Activated T-helper 1 cell treated with anti-CD3 and anti-CD28 coated beads, Interleukin-2, amount 50 U/mL, for 16 hours (primary cell): Measurements from ENCODE around the gene TAF11L12.
"Not testable (repeated sequence)": the region's sequence is repeated elsewhere in the genome, so short reads cannot be mapped to it uniquely, and the experiment has no call there.

Experiments used
- DNase-seq, 2 donors: peaks; one replicate each; pipeline ENCODE4 v3.0.0-alpha.2; 2020; ENCODE audit warnings: low read depth in 1 of 2, low spot score in 1 of 2

The TAF11L12 gene

GRCh38 chr5:17610092-17610491 lies at the start of gene TAF11L12:
TSS of gene TAF11L12 (plus strand) at chr5:17610392.
- not testable (repeated sequence) for DNase-seq

DNA sequence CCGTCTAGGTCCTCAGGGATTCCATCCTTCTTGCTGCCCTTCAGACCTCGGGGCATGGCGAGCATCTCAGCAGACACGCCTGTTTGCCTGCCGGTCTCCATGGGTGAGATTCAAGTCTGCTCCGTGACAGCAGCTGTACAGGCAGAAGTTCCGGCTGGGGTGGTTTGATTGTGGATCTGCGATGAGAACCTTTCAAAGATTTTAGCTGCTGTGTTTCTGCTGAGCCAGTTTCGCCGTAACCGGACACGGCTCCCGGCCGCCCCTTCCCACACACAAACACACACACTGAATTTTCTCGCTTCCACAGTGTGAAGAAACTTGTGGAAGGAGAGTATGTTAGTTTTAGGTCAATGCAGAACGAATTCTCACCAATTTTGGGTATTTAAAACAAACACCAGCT lies 24.5 kb upstream of the TAF11L12 start, which contains the start of gene TAF11L7:
TAF11L7 (minus strand) TSS at position 101 of the 400 bp plus-strand sequence.
- not testable (repeated sequence) for DNase-seq

GRCh38 chr5:17590860-17591259 lies 19.3 kb upstream of the TAF11L12 start, which contains the start of gene TAF11L8:
TSS of gene TAF11L8 (minus strand) at chr5:17590960.
- not testable (repeated sequence) for DNase-seq

DNA sequence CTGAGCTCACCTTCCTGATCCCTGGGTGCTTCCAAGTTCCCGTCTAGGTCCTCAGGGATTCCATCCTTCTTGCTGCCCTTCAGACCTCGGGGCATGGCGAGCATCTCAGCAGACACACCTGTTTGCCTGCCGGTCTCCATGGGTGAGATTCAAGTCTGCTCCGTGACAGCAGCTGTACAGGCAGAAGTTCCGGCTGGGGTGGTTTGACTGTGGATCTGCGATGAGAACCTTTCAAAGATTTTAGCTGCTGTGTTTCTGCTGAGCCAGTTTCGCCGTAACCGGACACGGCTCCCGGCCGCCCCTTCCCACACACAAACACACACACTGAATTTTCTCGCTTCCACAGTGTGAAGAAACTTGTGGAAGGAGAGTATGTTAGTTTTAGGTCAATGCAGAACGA lies 15.9 kb upstream of the TAF11L12 start, which contains the start of gene TAF11L9:
TAF11L9 (minus strand) TSS at position 140 of the 400 bp plus-strand sequence.
- DNase-seq = not testable (repeated sequence)

GRCh38 chr5:17597728-17598127 lies 12.5 kb upstream of the TAF11L12 start, which contains the start of gene TAF11L10:
TSS of gene TAF11L10 (minus strand) at chr5:17597828.
- not testable (repeated sequence) for DNase-seq

- DNase-seq = not testable (repeated sequence)
These were observed 6.3 kb upstream of the TAF11L12 start, which contains the start of gene TAF11L11 for GRCh38 chr5:17603880-17604279. TSS of gene TAF11L11 (plus strand) at chr5:17604183.

DNA sequence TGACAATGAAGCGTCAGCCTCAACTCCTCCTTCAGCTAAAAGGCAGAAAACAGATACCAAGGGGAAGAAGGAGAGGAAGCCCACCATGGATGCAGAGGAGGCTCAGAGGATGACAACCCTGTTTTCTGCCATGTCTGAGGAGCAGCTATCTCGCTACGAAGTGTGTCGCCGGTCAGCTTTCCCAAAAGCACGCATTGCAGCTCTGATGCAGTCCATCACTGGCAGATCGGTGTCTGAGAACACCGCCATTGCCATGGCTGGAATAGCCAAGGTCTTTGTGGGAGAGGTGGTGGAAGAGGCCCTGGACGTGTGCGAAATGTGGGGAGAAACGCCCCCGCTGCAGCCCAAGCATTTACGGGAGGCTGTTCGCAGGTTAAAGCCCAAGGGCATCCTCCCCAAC lies 5.2 kb upstream of the TAF11L12 start:
- no peak for DNase-seq

GRCh38 chr5:17607461-17607860 lies 2.7 kb upstream of the TAF11L12 start:
- DNase-seq = not testable (repeated sequence)

GRCh38 chr5:17614872-17615605 lies 4.8 kb downstream of the TAF11L12 start:
- DNase-seq = no peak

DNA sequence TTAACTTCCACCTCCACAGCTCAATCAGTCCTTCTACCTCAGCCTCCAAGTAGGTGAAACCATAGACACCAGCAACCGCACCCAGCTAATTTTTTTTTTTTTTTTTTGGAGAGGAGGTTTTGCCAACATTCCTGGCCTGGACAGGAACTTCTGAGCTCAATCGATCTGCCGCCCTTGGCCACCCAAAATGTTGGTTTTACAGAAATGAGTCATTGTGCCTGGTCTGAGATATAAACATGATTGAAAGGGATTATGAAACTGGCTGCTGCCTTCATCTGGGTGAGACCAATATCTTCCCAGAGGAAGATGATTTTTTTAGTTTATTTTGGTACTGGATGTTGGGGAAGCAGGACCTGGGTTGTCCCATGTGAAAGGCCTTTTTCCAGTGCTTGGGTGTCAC lies 9.2 kb downstream of the TAF11L12 start:
- DNase-seq = no peak

DNA sequence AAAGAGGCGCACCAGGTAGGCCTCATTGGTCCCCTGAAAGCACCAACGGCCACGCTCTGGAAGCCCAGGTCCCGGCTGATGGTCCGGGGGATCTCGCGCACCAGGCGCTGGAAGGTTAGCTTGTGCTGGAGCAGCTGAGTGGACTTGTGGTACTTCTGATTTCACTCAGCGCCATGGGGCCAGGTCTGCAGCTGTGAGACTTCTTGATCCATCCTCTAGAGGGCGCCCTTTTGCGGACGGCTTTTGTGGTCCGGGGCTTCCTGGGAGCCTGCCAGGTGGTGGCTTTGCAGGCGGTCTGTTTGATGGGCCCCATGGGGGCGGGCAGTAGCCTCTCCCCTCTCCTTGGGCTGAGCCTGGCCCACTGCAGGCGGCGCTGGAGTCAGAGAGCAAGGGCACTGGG lies 10.4 kb downstream of the TAF11L12 start:
- no peak for DNase-seq

- no peak for DNase-seq
These were observed 15.5 kb downstream of the TAF11L12 start for GRCh38 chr5:17625686-17626085.

DNA sequence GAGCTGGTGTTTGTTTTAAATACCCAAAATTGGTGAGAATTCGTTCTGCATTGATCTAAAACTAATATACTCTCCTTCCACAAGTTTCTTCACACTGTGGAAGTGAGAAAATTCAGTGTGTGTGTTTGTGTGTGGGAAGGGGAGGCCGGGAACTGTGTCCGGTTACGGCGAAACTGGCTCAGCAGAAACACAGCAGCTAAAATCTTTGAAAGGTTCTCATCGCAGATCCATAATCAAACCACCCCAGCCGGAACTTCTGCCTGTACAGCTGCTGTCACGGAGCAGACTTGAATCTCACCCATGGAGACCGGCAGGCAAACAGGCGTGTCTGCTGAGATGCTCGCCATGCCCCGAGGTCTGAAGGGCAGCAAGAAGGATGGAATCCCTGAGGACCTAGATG lies 21.6 kb downstream of the TAF11L12 start, which contains the start of gene TAF11L13:
TAF11L13 (plus strand) TSS at position 301 of the 400 bp plus-strand sequence.
- DNase-seq = not testable (repeated sequence)

DNA sequence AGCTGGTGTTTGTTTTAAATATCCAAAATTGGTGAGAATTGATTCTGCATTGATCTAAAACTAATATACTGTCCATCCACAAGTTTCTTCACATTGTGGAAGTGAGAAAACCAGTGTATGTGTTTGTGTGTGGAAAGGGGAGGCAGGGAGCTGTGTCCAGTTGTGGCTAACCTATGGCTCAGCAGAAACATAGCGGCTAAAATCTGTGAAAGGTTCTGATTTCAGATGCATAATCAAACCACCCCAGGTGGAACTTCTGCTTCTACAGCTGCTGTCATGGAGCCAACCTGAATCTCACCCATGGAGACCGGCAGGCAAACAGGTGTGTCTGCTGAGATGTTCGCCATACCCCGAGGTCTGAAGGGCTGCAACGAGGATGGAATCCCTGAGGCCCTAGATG lies 24.0 kb downstream of the TAF11L12 start, which contains the start of gene TAF11L14:
TAF11L14 (plus strand) TSS at position 301 of the 400 bp plus-strand sequence.
- no peak for DNase-seq

GRCh38 chr5:17649232-17649631 lies 39.0 kb downstream of the TAF11L12 start:
- DNase-seq = not testable (repeated sequence)

DNA sequence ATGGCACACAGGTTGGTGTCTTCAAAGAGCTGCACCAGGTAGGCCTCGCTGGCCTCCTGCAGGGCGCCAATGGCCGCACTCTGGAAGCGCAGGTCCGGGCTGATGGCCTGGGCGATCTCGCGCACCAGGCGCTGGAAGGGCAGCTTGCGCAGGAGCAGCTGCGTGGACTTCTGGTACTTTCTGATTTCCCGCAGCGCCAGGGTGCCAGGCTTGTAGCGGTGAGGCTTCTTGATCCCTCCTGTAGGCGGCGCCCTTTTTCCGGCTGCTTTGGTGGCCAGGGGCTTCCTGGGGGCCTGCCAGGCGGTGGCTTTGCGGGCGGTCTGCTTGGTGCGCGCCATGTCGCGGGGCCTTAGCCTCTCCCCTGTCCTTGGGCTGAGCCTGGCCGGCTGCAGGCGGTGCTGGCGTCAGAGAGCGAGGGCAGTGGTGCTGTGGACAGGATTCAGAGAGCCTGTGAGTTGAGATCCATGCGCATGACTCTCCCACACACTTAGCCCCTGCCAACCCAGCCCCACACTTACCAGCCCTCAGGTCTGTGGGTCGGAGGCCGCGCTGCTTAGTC lies 45.1 kb downstream of the TAF11L12 start:
- not testable (repeated sequence) for DNase-seq

GRCh38 chr5:17655921-17656320 lies 45.7 kb downstream of the TAF11L12 start:
- no peak for DNase-seq
